ENCODE measurements around the gene GABRD.
"Not testable (repeated sequence)": the region's sequence is repeated elsewhere in the genome, so short reads cannot be mapped to it uniquely, and the experiment has no call there.

The GABRD gene, protein sequence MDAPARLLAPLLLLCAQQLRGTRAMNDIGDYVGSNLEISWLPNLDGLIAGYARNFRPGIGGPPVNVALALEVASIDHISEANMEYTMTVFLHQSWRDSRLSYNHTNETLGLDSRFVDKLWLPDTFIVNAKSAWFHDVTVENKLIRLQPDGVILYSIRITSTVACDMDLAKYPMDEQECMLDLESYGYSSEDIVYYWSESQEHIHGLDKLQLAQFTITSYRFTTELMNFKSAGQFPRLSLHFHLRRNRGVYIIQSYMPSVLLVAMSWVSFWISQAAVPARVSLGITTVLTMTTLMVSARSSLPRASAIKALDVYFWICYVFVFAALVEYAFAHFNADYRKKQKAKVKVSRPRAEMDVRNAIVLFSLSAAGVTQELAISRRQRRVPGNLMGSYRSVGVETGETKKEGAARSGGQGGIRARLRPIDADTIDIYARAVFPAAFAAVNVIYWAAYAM

DNA sequence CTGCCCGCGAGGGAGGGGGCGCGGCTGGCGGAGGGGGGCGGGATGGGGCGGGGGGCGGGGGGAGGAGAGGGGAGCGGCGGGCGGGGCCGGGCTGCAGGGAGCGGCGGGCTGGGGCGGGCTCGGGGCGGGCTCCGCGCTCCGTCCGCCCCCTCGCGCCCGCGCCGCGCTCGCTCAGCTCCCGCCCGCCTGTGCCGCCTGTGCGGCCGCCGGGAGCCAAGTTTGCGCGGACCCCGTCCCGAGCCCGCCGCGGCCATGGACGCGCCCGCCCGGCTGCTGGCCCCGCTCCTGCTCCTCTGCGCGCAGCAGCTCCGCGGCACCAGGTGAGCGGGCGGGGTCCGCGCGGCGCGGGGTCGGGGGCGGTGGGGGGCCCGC, at the start of gene GABRD:
Gene GABRD (plus strand): TSS at position 174 of the 372 bp plus-strand sequence. CDS start 79 bp downstream, at position 253.
- DNase-seq (ENCODE audit: low spot score) = peak; percentile 87

GRCh38 chr1:1969505-1969900, 49.6 kb upstream of the GABRD start:
- DNase-seq (ENCODE audit: low spot score) = no peak

GRCh38 chr1:1969953-1970716, 49.0 kb upstream of the GABRD start:
- DNase-seq (ENCODE audit: low spot score) = no peak

DNA sequence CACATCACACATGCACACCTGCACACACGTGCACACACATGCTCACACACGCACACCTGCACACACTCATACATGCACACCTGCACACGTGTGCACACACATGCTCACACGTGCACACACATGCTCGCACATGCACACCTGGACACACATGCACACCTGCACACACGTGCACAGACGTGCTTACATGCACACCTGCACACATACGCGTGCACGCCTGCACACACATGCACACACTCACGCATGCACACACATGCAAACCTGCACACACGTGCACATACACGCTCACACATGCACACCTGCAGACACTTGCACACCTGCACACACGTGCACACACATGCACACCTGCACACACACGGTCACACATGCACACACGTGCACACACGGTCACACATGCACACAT, 48.1 kb upstream of the GABRD start:
- DNase-seq (ENCODE audit: low spot score) = no peak

DNA sequence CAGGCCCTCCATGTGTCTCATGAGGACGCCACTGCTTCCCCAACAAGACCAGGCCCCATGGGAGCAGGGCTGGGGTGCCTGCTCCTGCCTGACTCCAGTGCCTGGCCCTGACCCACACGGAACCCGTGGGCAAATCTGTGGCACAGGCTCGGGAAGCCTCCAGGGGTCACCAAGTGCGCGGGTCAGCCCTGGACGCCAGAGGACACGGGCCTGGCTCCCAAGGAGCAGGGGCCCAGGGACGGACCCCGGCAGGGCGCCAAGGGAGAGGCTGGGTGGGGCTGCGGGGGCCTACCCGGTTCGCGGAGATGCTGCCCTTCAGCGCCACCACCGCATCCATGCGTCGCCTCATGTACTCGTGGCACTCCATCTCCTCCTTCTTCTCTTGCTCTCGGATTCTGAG, 47.5 kb upstream of the GABRD start:
- no peak for DNase-seq (ENCODE audit: low spot score)

- no peak for DNase-seq (ENCODE audit: low spot score)
Observed at GRCh38 chr1:1972976-1973715, 46.0 kb upstream of the GABRD start.

- no peak for DNase-seq (ENCODE audit: low spot score)
Observed at GRCh38 chr1:1973716-1974642, 45.2 kb upstream of the GABRD start.

DNA sequence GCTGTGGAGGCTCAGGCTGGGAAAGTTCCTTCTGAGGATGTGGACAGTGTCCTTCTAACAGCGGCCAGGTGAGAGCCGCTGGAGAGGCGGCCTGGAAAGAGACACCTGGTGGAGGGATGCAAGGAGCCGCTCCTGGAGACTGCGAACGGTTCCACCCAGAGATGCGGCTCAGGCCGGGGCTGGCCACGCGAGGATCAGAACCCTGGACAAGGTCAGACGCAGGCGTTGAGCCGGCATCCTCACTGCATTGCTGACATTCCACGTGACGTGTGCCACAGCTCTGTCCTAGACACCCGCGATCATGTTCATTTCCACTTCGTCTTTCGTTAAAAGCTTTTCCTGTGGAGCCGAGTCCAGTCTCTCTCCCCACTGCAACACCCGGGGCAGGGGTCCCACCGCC, 44.3 kb upstream of the GABRD start:
- DNase-seq (ENCODE audit: low spot score) = no peak

DNA sequence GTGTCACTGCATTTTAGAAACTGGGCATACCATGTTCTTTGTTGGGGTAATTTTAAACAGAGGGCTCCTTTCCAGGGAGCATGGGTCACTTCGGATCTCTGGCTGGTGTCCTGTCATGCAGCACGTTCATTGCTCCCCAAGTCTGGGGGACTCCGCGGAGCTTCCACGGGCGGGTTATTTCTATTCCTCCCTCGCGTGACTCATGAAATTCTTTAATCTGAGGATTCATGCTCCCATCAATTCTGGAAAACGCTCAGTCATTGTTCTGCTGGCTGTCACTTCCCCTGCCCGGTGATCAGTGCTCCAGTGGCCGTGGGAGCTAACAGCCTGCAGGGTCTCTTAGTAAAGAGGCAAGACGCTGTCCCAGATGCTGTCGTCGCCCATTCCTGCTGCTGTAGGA, 43.6 kb upstream of the GABRD start:
- DNase-seq (ENCODE audit: low spot score) = no peak

GRCh38 chr1:1976031-1976430, 43.1 kb upstream of the GABRD start:
- no peak for DNase-seq (ENCODE audit: low spot score)

DNA sequence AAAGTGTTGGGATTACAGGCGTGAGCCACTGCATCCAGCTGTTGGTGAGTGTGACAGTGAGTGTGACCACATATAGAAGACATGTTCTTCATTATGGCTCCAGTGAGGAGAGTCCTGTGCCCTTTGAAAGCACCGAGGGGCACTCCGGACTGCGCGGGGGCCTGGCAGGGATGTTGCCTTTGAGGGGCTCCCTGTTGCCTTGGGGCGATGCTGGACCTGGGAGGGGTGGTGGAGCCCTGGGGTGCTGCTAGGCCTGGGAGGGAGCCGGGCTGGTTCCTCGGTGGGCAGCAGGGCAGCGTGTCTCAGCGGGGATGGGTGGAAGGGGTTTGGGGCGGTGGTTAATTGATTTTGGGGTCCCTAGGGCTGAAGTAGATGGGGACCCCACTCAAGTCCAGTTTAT, 41.0 kb upstream of the GABRD start:
- DNase-seq (ENCODE audit: low spot score) = no peak

DNA sequence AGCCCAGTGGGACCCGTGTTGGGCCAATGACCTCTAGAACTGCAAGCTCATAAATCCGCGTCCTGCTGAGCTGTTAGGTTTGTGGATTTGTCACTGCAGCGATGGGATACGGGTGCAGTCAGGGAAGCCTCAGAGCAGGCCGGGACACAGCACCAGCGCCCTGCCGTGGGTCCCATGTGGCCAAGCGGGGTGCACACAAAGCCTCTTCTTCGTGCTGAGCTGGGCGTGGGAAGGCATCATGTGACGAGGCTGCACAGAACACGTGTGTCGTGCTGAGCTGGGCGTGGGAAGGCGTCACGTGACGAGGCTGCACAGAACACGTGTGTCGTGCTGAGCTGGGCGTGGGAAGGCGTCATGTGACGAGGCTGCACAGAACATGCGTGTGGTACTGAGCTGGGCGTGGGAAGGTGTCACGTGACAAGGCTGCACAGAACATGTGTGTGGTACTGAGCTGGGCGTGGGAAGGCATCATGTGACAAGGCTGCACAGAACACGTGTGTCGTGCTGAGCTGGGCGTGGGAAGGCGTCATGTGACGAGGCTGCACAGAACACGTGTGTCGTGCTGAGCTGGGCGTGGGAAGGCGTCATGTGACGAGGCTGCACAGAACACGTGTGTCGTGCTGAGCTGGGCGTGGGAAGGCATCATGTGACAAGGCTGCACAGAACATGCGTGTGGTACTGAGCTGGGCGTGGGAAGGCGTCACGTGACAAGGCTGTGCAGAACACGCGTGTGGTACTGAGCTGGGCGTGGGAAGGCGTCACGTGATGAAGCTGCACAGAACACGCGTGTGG, 40.3 kb upstream of the GABRD start:
- not testable (repeated sequence) for DNase-seq (ENCODE audit: low spot score)

DNA sequence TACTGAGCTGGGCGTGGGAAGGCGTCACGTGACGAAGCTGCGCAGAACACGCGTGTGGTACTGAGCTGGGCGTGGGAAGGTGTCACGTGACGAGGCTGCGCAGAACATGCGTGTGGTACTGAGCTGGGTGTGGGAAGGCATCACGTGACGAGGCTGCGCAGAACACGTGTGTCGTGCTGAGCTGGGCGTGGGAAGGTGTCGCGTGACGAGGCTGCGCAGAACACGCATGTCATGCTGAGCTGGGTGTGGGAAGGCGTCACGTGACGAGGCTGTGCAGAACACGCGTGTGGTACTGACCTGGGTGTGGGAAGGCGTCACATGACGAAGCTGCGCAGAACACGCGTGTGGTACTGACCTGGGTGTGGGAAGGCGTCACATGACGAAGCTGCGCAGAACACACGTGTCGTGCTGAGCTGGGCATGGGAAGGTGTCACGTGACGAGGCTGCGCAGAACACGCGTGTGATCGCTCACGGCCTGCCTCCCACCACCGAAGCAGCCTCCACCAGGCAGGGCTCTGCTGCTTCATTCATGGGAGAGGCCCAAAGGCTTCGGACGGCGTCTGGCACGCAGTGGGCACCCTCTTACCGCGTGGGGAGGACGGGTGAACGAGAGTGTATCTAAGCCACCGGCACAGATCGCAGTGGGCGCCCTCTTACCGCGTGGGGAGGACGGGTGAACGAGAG, 39.5 kb upstream of the GABRD start:
- DNase-seq (ENCODE audit: low spot score) = no peak

DNA sequence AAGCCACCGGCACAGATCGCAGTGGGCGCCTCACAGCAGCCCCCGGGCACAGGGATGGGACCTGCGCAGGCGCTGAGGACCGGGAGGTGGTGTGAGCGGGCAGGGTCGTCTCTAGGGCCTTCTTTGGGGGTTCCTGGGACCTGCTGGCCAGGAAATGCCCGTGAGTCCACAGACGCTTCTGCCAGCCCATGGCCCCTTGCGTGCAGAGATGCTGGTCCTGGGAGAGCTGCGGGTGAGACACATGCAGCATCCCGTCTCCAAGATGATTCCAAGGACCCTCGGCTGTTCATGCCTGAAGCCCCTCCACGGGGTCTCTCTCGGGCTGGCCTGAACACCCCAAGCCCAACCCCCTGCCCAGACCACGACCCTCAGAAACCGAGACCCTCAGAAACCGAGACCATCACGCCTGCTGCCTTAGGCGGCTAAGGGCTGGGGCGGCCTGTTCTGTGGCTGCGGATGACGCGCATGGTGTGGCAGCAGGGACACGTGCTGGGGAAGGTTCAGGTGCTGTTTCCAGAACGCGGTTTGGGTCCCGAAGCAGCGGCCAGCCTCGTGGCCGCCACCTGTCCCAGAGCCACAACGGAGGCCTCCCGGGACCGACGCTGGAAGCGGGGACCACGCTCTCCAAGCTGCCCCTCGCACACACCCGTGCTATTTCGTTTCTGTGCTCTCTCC, 38.5 kb upstream of the GABRD start:
- no peak for DNase-seq (ENCODE audit: low spot score)

DNA sequence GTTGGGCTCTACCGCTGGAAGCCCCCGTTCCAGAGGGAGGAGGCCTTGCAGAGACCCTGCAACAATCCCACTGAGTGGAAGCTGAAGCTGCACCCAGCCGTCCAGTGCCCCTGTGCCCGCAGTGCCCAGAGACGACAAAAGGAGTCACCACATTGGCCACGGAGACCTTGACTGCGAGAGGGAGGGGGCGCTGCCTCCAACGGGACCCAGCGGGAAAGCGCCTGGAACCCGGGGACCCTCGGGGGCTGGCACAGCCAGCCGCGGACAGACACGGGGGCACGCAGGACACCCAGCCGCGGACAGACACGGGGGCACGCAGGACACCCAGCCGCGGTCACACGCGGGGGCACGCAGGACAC, 38.0 kb upstream of the GABRD start:
- DNase-seq (ENCODE audit: low spot score) = no peak

- not testable (repeated sequence) for DNase-seq (ENCODE audit: low spot score)
Observed at GRCh38 chr1:1981631-1982327, 37.4 kb upstream of the GABRD start.

- DNase-seq (ENCODE audit: low spot score) = no peak
Observed at GRCh38 chr1:1982379-1983232, 36.5 kb upstream of the GABRD start.

DNA sequence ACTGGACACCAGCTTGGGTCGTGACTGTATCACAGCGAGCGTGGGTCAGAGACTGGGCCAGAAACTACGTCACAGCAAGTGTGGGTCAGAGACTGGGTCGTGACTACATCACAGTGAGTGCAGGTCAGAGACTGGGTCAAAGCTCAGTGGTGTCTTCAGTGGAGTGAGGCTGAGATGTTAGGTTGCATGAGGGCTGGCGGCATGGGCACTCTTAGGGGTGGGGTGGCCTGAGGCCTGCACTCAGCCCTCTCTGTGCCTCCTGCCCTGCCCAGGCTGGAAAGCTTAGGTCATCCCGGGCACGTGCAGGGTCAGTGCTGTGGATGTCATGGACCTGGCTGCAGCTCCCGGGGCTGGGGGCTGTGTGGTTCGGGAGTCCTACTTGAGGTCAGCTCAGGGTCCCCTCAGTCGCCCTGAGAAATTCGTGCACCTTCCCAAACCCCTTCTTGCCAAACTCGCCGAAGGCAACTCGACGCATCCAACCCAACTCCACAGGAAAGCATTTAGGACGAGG, 34.5 kb upstream of the GABRD start:
- no peak for DNase-seq (ENCODE audit: low spot score)

Measured in D341Med (cell line).